Right lobe of liver (tissue), 6 donors: ENCODE results near the gene TNIK. TPM values are rescaled to one million over a fixed set of nuclear protein-coding genes. Genes with fewer than 3 reads are reported as not detected.

ENCODE experiments used
- ATAC-seq, 4 donors: fragments of 200-7000 bp; cut with Tn5 transposase; one replicate each; pipeline ENCODE4 v1.9.1; 2020; ENCODE audit warnings: mild to moderate bottlenecking in 4 of 4, moderate library complexity in 4 of 4
- DNase-seq, 3 donors: peaks; one replicate each; pipeline ENCODE4 v3.0.0-alpha.2; 2020
- H3K27ac ChIP-seq, 3 donors: fragments of 200-600 bp; one replicate each; pipeline ENCODE4 v1.8.0; 2022
- H3K27me3 ChIP-seq, 2 donors: fragments of 200-600 bp; one replicate each; pipeline ENCODE4 v1.8.0; 2022
- H3K36me3 ChIP-seq, 4 donors: fragments of 200-600 bp; sonication (generic) in 1 of 4; one replicate each; pipeline versions ENCODE4 v1.5.1 to v1.8.0; 2017 to 2022; ENCODE audit warnings: control low read depth in 1 of 4
- H3K4me1 ChIP-seq, 4 donors: fragments of 200-600 bp; sonication (generic) in 1 of 4; one replicate each; pipeline versions ENCODE4 v1.5.1 to v1.8.0; 2017 to 2022; ENCODE audit warnings: control low read depth in 1 of 4
- H3K4me3 ChIP-seq, 3 donors: fragments of 200-600 bp; one replicate each; pipeline ENCODE4 v1.8.0; 2022
- H3K9me3 ChIP-seq, 4 donors: fragments of 200-600 bp; sonication (generic) in 1 of 4; one replicate each; pipeline versions ENCODE4 v1.5.1 to v1.8.0; 2017 to 2022; ENCODE audit warnings: control low read depth in 1 of 4
- CTCF ChIP-seq, 4 donors: fragments of 200-600 bp in 3 of 4; fragments of 450-650 bp in 1 of 4; IDR thresholded peaks; one replicate each; pipeline versions ENCODE4 v1.5.1 to v1.8.0; 2016 to 2022; ENCODE audit warnings: antibody characterized with exemption in 4 of 4, mild to moderate bottlenecking in 2 of 4
- POLR2A ChIP-seq: fragments of 450-650 bp; IDR thresholded peaks from one replicate; pipeline ENCODE4 v1.6.1; 2017; ENCODE audit warnings: antibody characterized with exemption, mild to moderate bottlenecking
- whole genome bisulfite sequencing: methylation state at CpG from one replicate; pipeline ENCODE4 v1.1.6; 2018; ENCODE audit warnings: low coverage, low lambda C conversion rate; ENCODE audit not compliant: insufficient coverage; ENCODE audit errors: missing lambda C conversion rate; 5-methylcytosine and 5-hydroxymethylcytosine counted together
- intact Hi-C, 2 donors: fragments of 100-400 bp; cut with DNase I; formaldehyde crosslinking; loops; one replicate each; pipeline versions ENCODE4 v1.11.2 to v1.14.1; 2022
- total RNA-seq, 6 experiments: library from RNA; depleted of rRNA in 2 of 6; stranded (reverse); fragments of >200 nt in 2 of 6; fragmentation: NEBNext Ultra II Directional in 3 of 6; extraction: Animal tissue kit (Norgen Biotek cat#: 25700) in 3 of 6; gene quantifications; one replicate each; pipeline versions ENCODE4 v1.1.0 to v1.2.4, GENCODE V29; 2016 to 2023
- donor health status: DM: no; HTN: yes; CAD: no.
- donor health status: DM: no; HTN: no; CAD: no.
- donor health status: DM: no; HTN: no; CAD: no.
- donor health status: DM: no; HTN: yes; CAD: no.
- donor health status: DM: no; HTN: yes; CAD: no.

Gene TNIK
- total RNA-seq, 6 experiments from 2014 or later = 5.2 to 8.0 (median 6.8) TPM

- Histone ChIP-seq H3K4me1 (no peaks in the 10 kb centered on the region), H3K27me3 (no peaks in the 10 kb centered on the region), H3K36me3 (no peaks in the 10 kb centered on the region), H3K4me3 (no peak overlapping the region), H3K27ac (no peak overlapping the region), H3K9me3 (no peaks in the 10 kb centered on the region)
- ATAC-seq (no peak), DNase-seq (no peak)
- intact Hi-C loops = no loop called here
- 94% methylated on average over 2 of the region's 2 CpGs for WGBS
- TF ChIP-seq CTCF (IDR thresholded peaks at IDR 0.05) (no peak), POLR2A (no peak)
Measured at GRCh38 chr3:171317171-171317570, 143.0 kb downstream of the TNIK start.

- Histone ChIP-seq H3K9me3 (no peaks in the 10 kb centered on the region), H3K4me1 (no peaks in the 10 kb centered on the region), H3K27ac (no peak overlapping the region), H3K36me3 (no peaks in the 10 kb centered on the region), H3K4me3 (no peak overlapping the region), H3K27me3 (no peaks in the 10 kb centered on the region)
- TF ChIP-seq POLR2A (no peak), CTCF (IDR thresholded peaks at IDR 0.05) (no peak)
- WGBS = 96% methylated on average over 4 of the region's 4 CpGs
- intact Hi-C loops = no loop called here
- DNase-seq (no peak), ATAC-seq (no peak)
Measured at GRCh38 chr3:171315919-171316318, 144.3 kb downstream of the TNIK start.

- H3K4me1 ChIP-seq = no peaks in the 10 kb centered on the region
- no peak overlapping the region for H3K27ac ChIP-seq
- H3K4me3 ChIP-seq = no peak overlapping the region
- no peaks in the 10 kb centered on the region for H3K36me3 ChIP-seq
- H3K27me3 ChIP-seq = no peaks in the 10 kb centered on the region
- H3K9me3 ChIP-seq = no peaks in the 10 kb centered on the region
- TF ChIP-seq POLR2A (no peak), CTCF (IDR thresholded peaks at IDR 0.05) (no peak)
- 47% methylated on average over 2 of the region's 2 CpGs for WGBS
- intact Hi-C loops = no loop called here
- DNase-seq (no peak), ATAC-seq (no peak)
Measured at GRCh38 chr3:171315101-171315500, 145.1 kb downstream of the TNIK start.

GRCh38 chr3:171314341-171314740, 145.9 kb downstream of the TNIK start:
- ATAC-seq (no peak), DNase-seq (no peak)
- intact Hi-C loops = no loop called here
- no peaks in the 10 kb centered on the region for H3K36me3 ChIP-seq
- H3K4me3 ChIP-seq = no peak overlapping the region
- no peaks in the 10 kb centered on the region for H3K4me1 ChIP-seq
- TF ChIP-seq POLR2A = no peak
- H3K27me3 ChIP-seq = no peaks in the 10 kb centered on the region
- H3K27ac ChIP-seq = no peak overlapping the region
- WGBS = 82% methylated on average over 2 of the region's 3 CpGs
- no peaks in the 10 kb centered on the region for H3K9me3 ChIP-seq

- H3K9me3 ChIP-seq = no peaks in the 10 kb centered on the region
- no peaks in the 10 kb centered on the region for H3K4me1 ChIP-seq
- ATAC-seq = no peak
Measured at GRCh38 chr3:171313702-171314101, 146.5 kb downstream of the TNIK start.

More at GRCh38 chr3:171313702-171314101, 146.5 kb downstream of the TNIK start:
- no peaks in the 10 kb centered on the region for H3K36me3 ChIP-seq
- H3K4me3 ChIP-seq = no peak overlapping the region
- TF ChIP-seq CTCF (IDR thresholded peaks at IDR 0.05) (no peak), POLR2A (no peak)
- H3K27me3 ChIP-seq = no peaks in the 10 kb centered on the region
- intact Hi-C loops = no loop called here
- no peak overlapping the region for H3K27ac ChIP-seq
- WGBS = 87% methylated on average over 7 of the region's 7 CpGs
- no peak for DNase-seq
